Measurements from ENCODE around the gene DBT. TPM values are rescaled to one million over a fixed set of nuclear protein-coding genes. Genes with fewer than 3 reads are reported as not detected.
A peak's percentile ranks its signal among the peaks of the same experiment; 100 is the strongest.
"Not testable (repeated sequence)": the region's sequence is repeated elsewhere in the genome, so short reads cannot be mapped to it uniquely, and the experiment has no call there.

The DBT gene
- total RNA-seq, 3 donors from 2014 or later = 12.4 to 20.7 (median 14.6) TPM

DNA sequence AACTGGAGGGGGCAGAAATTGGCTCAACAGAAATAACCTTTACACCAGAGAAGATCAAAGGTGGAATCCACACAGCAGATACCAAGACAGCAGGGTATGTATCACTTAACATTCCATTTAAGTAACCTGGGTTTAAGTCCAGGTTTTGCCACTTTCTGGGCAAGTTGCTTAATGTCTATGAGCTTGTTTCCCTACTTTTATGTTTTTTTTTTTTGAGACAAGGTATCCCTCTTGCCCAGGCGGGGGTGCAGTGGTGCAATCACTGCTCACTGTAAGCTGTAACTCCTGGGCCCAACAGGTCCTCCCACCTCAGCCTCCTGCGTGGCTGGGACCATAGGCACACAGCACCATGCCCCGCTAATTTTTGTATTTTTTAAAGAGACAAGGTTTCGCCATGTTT is 18.6 kb upstream of the DBT start:
- Histone ChIP-seq H3K4me3 (no peak overlapping the region), H3K4me1 (ENCODE audit: low read depth) (peaks cover 19% of the 10 kb centered on the region), H3K36me3 (ENCODE audit: low read depth) (no peaks in the 10 kb centered on the region), H3K9me3 (peaks cover 5% of the 10 kb centered on the region)
- ATAC-seq (no peak), DNase-seq (no peak)
- no peak for TF ChIP-seq CTCF (IDR thresholded peaks at IDR 0.05)
- intact Hi-C loops (cut with DNase I, micrococcal nuclease) = no loop called here

DNA sequence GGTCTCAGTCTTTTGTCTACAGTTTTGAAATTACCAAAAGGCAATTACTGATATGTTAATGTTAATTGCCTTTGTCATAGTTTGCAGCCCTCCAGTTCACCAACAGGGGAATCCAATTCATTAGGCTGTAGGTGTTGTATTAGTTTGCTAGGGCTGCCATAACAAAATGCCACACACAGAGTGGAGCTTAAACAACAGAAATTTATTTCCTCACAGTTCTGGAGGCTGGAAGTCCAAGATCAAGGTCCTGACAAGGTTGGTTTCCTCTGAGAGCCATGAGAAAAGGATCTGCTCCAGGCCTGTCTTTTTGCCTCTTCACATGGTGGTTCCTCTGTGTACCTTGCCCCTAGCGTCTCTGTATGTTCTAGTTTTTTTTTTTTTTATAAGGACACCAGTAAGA is 17.6 kb upstream of the DBT start:
- DNase-seq = no peak
- no peak for ATAC-seq
- peaks cover 5% of the 10 kb centered on the region for H3K9me3 ChIP-seq
- no peak overlapping the region for H3K4me3 ChIP-seq
- H3K4me1 ChIP-seq (ENCODE audit: low read depth) = peaks cover 19% of the 10 kb centered on the region
- intact Hi-C loops (cut with DNase I, micrococcal nuclease) = no loop called here
- TF ChIP-seq CTCF (IDR thresholded peaks at IDR 0.05) = no peak
- H3K36me3 ChIP-seq (ENCODE audit: low read depth) = no peaks in the 10 kb centered on the region

GRCh38 chr1:100266741-100267140 is 17.1 kb upstream of the DBT start:
- Histone ChIP-seq H3K4me3 (peak overlapping the region; percentile 94), H3K36me3 (ENCODE audit: low read depth) (no peaks in the 10 kb centered on the region), H3K4me1 (ENCODE audit: low read depth) (peaks cover 19% of the 10 kb centered on the region), H3K9me3 (peaks cover 5% of the 10 kb centered on the region)
- intact Hi-C loops (cut with DNase I, micrococcal nuclease) = no loop called here
- no peak for TF ChIP-seq CTCF (IDR thresholded peaks at IDR 0.05)
- DNase-seq (peak in 1 of 3 donors; percentile 78), ATAC-seq (peak; percentile 81)

- Histone ChIP-seq H3K4me3 (peak within 1 kb of the TSS; percentile 94), H3K9me3 (peaks cover 5% of the 10 kb centered on the region), H3K4me1 (ENCODE audit: low read depth) (peaks cover 19% of the 10 kb centered on the region), H3K36me3 (ENCODE audit: low read depth) (no peaks in the 10 kb centered on the region)
- ATAC-seq = peak; percentile 99
- intact Hi-C loops (cut with DNase I, micrococcal nuclease) = no loop called here
- TF ChIP-seq CTCF (IDR thresholded peaks at IDR 0.05) = no peak
- DNase-seq = peak; percentile 97 to 98 (median 97)
Measured at GRCh38 chr1:100265931-100266740, 16.5 kb upstream of the DBT start, which contains the start of gene RTCA. Gene RTCA, plus strand, starts transcription at chr1:100266216. Its CDS starts 160 bp downstream, at chr1:100266376.

DNA sequence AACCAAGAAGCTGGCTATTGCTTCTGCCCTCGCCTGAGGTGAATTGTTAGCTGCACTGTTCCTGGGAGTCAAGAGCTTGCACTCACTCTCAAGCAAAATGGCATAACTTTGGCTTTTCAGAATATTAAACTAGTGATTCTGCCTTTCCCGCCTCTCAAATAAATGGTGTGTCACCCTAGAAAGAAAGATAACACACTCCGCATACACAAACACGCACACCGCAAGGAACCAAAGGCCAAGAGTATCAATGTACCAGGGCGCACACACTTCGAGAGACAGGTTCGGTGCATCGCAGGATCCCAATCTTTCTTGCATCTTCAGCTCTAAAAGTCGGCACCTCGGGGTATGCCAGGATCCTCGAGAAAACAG is 15.9 kb upstream of the DBT start:
- peak overlapping the region; percentile 94 for H3K4me3 ChIP-seq
- DNase-seq (no peak), ATAC-seq (peak; percentile 54)
- no peaks in the 10 kb centered on the region for H3K36me3 ChIP-seq (ENCODE audit: low read depth)
- intact Hi-C loops (cut with DNase I, micrococcal nuclease) = no loop called here
- peaks cover 5% of the 10 kb centered on the region for H3K9me3 ChIP-seq
- H3K4me1 ChIP-seq (ENCODE audit: low read depth) = peaks cover 19% of the 10 kb centered on the region
- TF ChIP-seq CTCF (IDR thresholded peaks at IDR 0.05) = no peak

DNA sequence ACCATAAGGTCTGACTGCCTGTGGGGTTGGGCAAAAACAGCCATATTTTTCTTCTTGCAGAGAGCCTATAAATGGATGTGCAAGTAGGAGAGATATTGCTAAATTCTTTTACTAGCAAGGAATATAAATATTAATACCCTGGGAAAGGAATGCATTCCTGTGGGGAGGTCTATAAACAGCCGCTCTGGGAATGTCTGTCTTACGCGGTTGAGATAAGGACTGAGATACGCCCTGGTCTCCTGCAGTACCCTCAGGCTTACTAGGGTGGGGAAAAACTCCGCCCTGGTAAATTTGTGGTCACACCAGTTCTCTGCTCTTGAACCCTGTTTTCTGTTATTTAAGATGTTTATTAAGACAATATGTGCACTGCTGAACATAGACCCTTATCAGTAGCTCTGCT is 14.4 kb upstream of the DBT start:
- intact Hi-C loops (cut with DNase I, micrococcal nuclease); H3K4me3 ChIP-seq; ATAC-seq; H3K36me3 ChIP-seq (ENCODE audit: low read depth); DNase-seq; H3K9me3 ChIP-seq: not testable (repeated sequence)
- H3K4me1 ChIP-seq (ENCODE audit: low read depth) = peaks cover 19% of the 10 kb centered on the region
